Measurements from ENCODE around the gene PTPRC.
A peak's percentile ranks its signal among the peaks of the same experiment; 100 is the strongest.

PTPRC gene

DNA sequence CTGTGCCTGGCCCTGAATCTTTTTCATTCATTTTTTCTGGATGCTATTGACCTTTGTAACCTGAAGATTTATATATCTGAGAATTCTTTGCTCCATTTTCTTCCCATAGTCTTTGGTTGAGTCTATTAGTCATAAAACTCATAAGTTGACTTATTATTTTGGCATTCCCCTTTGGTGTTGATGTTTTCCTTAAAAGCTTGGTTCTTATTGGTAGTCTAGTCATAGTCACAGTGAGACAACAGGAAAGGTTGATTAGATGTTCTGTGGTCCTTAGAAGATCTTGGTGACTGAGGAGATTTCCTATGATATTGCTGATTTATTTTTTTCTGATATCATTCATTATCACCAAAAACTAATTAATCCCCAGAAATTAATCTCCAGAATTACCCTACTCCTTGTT, 86.2 kb downstream of the PTPRC start:
- Mint-ChIP-seq H3K27ac (peak overlapping the region; percentile 39), H3K36me3 (ENCODE audit: low read depth) (peaks cover 79% of the 10 kb centered on the region), H3K27me3 (no peaks in the 10 kb centered on the region), H3K4me1 (ENCODE audit: low read depth) (peaks cover 17% of the 10 kb centered on the region), H3K4me3 (no peak overlapping the region), H3K9me3 (no peaks in the 10 kb centered on the region)
- intact Hi-C loops (cut with micrococcal nuclease) = no loop called here

DNA sequence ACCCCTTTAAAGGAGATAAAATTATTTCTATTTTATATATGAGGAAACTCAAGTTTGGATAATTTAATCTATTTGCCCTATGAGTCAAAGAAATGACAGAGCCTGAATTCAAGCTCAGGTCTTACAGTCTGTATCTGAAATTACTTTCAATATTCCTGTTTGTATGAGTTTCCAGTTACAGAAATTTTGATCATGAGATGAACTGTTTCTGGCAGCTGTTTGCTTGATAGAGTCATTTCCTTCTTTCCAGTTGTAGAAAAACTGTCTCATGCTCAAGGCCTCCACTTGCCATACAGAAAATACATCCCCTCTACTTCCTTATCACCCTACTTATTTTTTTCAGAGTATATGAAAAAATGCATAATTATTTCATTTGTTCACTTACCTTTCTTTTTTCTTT, 87.6 kb downstream of the PTPRC start:
- Mint-ChIP-seq H3K4me3 (no peak overlapping the region), H3K27ac (peak overlapping the region; percentile 55), H3K27me3 (no peaks in the 10 kb centered on the region), H3K4me1 (ENCODE audit: low read depth) (peaks cover 17% of the 10 kb centered on the region), H3K9me3 (no peaks in the 10 kb centered on the region), H3K36me3 (ENCODE audit: low read depth) (peaks cover 82% of the 10 kb centered on the region)
- intact Hi-C loops (cut with micrococcal nuclease) = no loop called here

DNA sequence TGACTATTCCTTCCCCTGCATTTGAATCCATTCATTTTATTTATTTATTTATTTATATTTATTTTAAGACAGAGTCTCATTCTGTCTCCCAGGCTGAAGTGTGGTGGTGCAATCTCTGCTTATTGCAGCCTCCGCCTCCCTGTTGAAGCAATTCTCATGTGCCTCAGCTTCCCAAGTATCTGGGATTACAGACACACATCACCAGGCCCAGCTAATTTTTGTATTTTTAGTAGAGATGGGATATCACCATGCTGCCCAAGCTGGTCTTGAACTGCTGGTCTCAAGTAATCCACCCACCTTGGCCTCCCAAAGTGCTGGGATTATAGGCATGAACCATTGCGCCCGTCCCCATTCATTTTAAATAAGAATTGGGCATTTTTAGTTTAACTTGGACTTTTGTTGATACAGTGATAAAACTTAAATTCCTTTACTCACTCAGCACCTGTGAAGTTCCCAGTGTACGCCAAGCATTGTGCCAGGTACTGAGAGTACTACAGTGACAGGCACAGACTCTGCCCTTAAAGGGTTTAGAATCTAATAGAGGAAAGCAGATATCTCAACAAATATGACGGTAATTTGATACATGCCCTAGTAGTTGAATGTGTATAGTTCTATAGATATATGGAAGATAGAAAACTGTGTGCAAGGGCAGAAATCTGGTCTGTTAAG, 90.5 kb downstream of the PTPRC start:
- intact Hi-C loops (cut with micrococcal nuclease) = no loop called here
- Mint-ChIP-seq H3K27me3 (no peaks in the 10 kb centered on the region), H3K4me3 (no peak overlapping the region), H3K27ac (no peak overlapping the region), H3K9me3 (no peaks in the 10 kb centered on the region), H3K4me1 (ENCODE audit: low read depth) (peaks cover 15% of the 10 kb centered on the region), H3K36me3 (ENCODE audit: low read depth) (peaks cover 88% of the 10 kb centered on the region)

DNA sequence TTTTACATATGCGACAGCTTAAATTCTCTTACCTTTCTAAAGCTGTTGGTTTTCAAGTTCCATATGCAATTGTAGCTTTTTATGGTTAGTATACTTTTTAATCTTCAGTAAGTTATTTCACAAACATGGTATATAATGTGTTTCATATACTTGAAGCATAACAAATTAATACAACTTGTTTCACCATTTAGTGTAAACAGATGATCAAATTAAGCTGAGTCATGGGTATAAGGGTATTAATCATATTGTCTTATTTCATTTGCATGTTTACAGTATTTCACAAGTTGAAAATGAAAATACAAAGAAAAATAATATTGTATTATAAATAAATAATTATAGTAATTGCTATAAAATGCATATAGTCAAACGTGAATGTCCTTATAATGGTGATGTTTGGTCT, 92.1 kb downstream of the PTPRC start:
- intact Hi-C loops (cut with micrococcal nuclease) = loop anchor here (5.0 kb wide), 1 partner anchor 886 kb away; no protein-coding TSS in a partner anchor
- Mint-ChIP-seq H3K27me3 (no peaks in the 10 kb centered on the region), H3K36me3 (ENCODE audit: low read depth) (peaks cover 85% of the 10 kb centered on the region), H3K27ac (no peak overlapping the region), H3K4me3 (no peak overlapping the region), H3K4me1 (ENCODE audit: low read depth) (no peaks in the 10 kb centered on the region), H3K9me3 (no peaks in the 10 kb centered on the region)

DNA sequence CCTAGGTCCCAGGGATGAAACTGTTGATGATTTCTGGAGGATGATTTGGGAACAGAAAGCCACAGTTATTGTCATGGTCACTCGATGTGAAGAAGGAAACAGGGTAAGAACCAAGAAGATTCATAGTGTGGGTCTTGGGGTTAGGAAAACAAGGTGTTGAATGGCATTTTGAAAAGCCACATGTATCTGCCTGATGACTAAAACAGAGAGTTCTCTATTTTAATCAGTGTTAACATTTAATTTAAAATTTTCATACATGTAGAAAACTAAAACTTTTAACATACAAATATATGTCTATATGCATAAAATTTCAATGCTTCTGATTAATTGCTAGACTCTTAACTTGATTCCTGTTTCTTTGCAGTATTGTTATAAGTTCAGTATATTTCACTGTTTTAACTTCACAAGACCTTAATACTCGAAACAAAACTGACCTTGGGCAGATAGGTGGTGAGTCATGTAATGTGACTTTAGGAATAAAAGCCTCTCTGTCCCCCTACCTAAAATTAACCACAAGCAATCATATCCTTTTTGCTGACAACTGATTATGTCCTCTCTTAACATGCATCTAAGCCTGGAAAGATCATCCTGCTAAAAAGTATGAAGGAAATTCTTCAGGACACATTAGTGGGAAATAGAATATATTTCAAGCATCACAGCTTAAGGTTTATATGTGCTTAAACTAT, 95.6 kb downstream of the PTPRC start:
- no peak overlapping the region for H3K27ac Mint-ChIP-seq
- no peak overlapping the region for H3K4me3 Mint-ChIP-seq
- no peaks in the 10 kb centered on the region for H3K4me1 Mint-ChIP-seq (ENCODE audit: low read depth)

DNA sequence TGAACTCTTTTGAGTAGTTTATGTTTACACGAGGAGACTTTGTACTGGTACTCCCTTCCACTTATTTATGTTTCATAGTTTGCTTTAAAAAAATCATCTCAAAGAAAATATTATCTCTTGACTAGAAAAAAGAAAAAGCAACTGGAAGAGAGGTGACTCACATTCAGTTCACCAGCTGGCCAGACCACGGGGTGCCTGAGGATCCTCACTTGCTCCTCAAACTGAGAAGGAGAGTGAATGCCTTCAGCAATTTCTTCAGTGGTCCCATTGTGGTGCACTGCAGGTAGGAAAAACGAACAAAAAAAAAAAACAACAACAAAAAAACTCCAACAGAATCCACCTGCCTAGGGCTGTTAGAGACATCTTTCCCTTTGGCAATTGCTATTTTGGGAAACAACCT, 102.9 kb downstream of the PTPRC start:
- no peaks in the 10 kb centered on the region for H3K27me3 Mint-ChIP-seq
- H3K4me1 Mint-ChIP-seq (ENCODE audit: low read depth) = no peaks in the 10 kb centered on the region

More for the DNA sequence above, 95.6 kb downstream of the PTPRC start:
- Mint-ChIP-seq H3K36me3 (ENCODE audit: low read depth) (peaks cover 88% of the 10 kb centered on the region), H3K9me3 (no peaks in the 10 kb centered on the region), H3K27me3 (no peaks in the 10 kb centered on the region)
- intact Hi-C loops (cut with micrococcal nuclease) = loop anchor here (5.0 kb wide), 1 partner anchor 883 kb away; no protein-coding TSS in a partner anchor

DNA sequence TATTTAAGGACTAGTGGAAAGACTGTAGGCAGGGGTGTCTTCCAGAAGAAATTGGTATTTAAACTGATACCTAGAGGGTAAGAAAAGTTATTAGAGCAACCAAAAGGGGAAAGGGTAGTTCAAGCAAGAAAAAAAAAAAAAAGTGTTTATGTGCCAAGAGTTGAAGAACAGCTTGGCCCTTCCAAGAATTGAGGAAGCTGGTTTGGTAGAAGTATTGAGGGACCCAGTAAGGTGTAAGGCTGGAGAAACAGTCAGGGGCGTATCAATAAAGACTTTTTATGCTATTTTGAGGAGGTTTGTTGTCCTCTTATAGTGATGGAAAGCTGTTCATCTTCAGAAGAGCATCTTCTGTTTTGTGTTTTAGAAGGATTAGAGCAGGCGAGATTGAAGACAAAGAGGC, 108.3 kb downstream of the PTPRC start:
- Mint-ChIP-seq H3K36me3 (ENCODE audit: low read depth) (peaks cover 40% of the 10 kb centered on the region), H3K27me3 (no peaks in the 10 kb centered on the region), H3K4me1 (ENCODE audit: low read depth) (peaks cover 11% of the 10 kb centered on the region), H3K4me3 (no peak overlapping the region), H3K27ac (no peak overlapping the region), H3K9me3 (no peaks in the 10 kb centered on the region)
- intact Hi-C loops (cut with micrococcal nuclease) = no loop called here

More for the DNA sequence above, 102.9 kb downstream of the PTPRC start:
- intact Hi-C loops (cut with micrococcal nuclease) = no loop called here
- Mint-ChIP-seq H3K36me3 (ENCODE audit: low read depth) (peaks cover 68% of the 10 kb centered on the region), H3K4me3 (no peak overlapping the region), H3K9me3 (no peaks in the 10 kb centered on the region), H3K27ac (no peak overlapping the region)

DNA sequence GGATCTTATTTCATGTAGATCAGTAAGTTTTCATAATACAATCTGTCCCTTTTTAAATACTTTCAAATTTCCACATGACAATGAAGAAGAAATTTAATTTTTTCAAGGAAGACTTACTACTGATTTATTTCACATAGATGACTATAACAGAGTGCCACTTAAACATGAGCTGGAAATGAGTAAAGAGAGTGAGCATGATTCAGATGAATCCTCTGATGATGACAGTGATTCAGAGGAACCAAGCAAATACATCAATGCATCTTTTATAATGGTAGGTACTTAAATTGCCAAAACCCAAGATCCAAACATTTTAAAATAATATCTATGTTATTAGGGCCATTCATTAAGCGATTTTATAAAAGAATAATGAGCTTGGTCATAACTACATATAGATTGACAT, 110.4 kb downstream of the PTPRC start:
- no peak overlapping the region for H3K27ac Mint-ChIP-seq

DNA sequence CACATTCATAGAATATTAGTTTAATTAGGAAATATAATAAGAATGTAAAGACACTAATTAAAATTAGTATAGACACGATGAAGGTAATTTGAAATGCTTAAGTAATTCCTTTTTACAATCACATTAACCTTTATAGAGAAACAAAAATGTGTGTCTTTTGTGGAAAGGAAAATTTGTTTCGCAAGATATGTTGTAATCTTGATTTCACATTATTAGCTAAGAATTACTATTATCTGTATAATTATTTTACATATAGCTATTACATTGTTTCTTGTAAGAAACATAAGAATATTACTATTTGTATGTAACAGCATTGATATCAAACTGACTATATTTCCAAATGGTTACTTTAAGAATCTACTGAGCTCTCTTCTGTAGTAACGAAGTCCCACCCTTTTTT, 111.2 kb downstream of the PTPRC start:
- Mint-ChIP-seq H3K9me3 (no peaks in the 10 kb centered on the region), H3K27me3 (no peaks in the 10 kb centered on the region), H3K4me3 (no peak overlapping the region), H3K36me3 (ENCODE audit: low read depth) (peaks cover 51% of the 10 kb centered on the region), H3K4me1 (ENCODE audit: low read depth) (peaks cover 20% of the 10 kb centered on the region), H3K27ac (no peak overlapping the region)
- intact Hi-C loops (cut with micrococcal nuclease) = loop anchor here (5.0 kb wide), 1 partner anchor 38 kb away; no protein-coding TSS in a partner anchor

More for the DNA sequence above, 110.4 kb downstream of the PTPRC start:
- peaks cover 43% of the 10 kb centered on the region for H3K36me3 Mint-ChIP-seq (ENCODE audit: low read depth)
- peaks cover 13% of the 10 kb centered on the region for H3K4me1 Mint-ChIP-seq (ENCODE audit: low read depth)
- no peaks in the 10 kb centered on the region for H3K9me3 Mint-ChIP-seq
- intact Hi-C loops (cut with micrococcal nuclease) = no loop called here
- H3K27me3 Mint-ChIP-seq = no peaks in the 10 kb centered on the region
- H3K4me3 Mint-ChIP-seq = no peak overlapping the region

DNA sequence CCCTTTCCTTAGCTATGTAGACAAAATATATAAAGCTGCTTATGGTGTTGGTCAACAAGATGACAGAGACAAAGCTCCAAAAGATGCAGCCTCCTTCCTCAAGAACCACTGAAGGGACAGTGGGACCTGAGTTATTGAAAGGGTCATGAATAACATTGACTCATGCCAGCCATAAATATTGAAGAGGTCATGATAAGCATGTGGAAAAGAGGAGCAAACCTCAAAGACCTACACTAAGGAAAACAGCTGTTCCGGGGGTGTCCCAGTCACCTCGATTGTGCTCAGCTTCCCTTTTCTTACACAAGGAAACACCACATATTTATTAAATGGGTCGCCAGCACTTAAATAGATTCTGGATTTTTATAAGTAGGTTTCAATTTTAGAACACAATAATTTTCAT, 112.9 kb downstream of the PTPRC start:
- intact Hi-C loops (cut with micrococcal nuclease) = loop anchor here (5.0 kb wide), 1 partner anchor 39 kb away; no protein-coding TSS in a partner anchor
- H3K4me3 Mint-ChIP-seq = no peak overlapping the region
- peaks cover 65% of the 10 kb centered on the region for H3K36me3 Mint-ChIP-seq (ENCODE audit: low read depth)
- no peaks in the 10 kb centered on the region for H3K9me3 Mint-ChIP-seq
- H3K27me3 Mint-ChIP-seq = no peaks in the 10 kb centered on the region
- peaks cover 31% of the 10 kb centered on the region for H3K4me1 Mint-ChIP-seq (ENCODE audit: low read depth)
- H3K27ac Mint-ChIP-seq = peak overlapping the region; percentile 36

DNA sequence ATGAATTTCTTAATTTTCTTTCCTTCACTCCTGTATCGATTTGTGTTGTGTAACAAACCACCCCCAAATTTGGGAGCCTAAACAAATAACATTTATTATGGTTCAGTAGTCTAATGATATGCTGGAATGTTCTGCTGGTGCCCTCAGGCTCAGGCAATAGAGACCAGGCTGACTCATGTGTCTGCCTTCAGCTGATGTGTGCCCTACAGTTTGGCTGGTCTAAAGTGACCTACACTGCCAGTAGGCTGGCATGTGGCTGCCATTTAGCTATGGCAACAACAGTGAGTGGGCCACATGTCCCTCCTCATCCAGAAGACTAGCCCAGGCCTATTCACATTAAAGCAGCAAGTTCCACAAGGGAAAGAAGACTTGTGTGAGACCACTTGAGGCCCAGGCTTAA, 115.8 kb downstream of the PTPRC start:
- Mint-ChIP-seq H3K4me1 (ENCODE audit: low read depth) (peaks cover 31% of the 10 kb centered on the region), H3K27ac (peak overlapping the region; percentile 63), H3K9me3 (no peaks in the 10 kb centered on the region), H3K36me3 (ENCODE audit: low read depth) (peaks cover 65% of the 10 kb centered on the region), H3K4me3 (no peak overlapping the region), H3K27me3 (no peaks in the 10 kb centered on the region)
- intact Hi-C loops (cut with micrococcal nuclease) = loop anchor here (5.0 kb wide), 2 partner anchors 42 to 358 kb away; no protein-coding TSS in a partner anchor

DNA sequence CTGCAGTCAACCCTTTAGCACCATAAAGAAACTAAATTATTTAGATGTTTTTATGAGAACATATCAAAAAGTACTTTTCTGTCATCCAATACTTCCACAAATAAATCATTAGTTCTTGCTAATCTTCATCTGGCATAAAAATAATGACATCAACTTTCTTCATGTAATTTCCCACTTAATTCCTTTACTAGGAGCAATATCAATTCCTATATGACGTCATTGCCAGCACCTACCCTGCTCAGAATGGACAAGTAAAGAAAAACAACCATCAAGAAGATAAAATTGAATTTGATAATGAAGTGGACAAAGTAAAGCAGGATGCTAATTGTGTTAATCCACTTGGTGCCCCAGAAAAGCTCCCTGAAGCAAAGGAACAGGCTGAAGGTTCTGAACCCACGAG, 116.9 kb downstream of the PTPRC start:
- H3K9me3 Mint-ChIP-seq = no peaks in the 10 kb centered on the region
- no peak overlapping the region for H3K4me3 Mint-ChIP-seq
- no peaks in the 10 kb centered on the region for H3K27me3 Mint-ChIP-seq
- intact Hi-C loops (cut with micrococcal nuclease) = loop anchor here (5.0 kb wide), 1 partner anchor 357 kb away; no protein-coding TSS in a partner anchor
- H3K36me3 Mint-ChIP-seq (ENCODE audit: low read depth) = peaks cover 60% of the 10 kb centered on the region
- H3K4me1 Mint-ChIP-seq (ENCODE audit: low read depth) = peaks cover 29% of the 10 kb centered on the region
- H3K27ac Mint-ChIP-seq = no peak overlapping the region

DNA sequence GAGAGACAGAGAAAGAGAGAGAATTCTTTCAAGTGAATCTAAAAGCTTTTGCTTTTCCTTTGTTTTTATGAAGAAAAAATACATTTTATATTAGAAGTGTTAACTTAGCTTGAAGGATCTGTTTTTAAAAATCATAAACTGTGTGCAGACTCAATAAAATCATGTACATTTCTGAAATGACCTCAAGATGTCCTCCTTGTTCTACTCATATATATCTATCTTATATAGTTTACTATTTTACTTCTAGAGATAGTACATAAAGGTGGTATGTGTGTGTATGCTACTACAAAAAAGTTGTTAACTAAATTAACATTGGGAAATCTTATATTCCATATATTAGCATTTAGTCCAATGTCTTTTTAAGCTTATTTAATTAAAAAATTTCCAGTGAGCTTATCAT, 117.6 kb downstream of the PTPRC start:
- intact Hi-C loops (cut with micrococcal nuclease) = loop anchor here (5.0 kb wide), 1 partner anchor 356 kb away; no protein-coding TSS in a partner anchor
- H3K9me3 Mint-ChIP-seq = no peaks in the 10 kb centered on the region
- H3K4me3 Mint-ChIP-seq = no peak overlapping the region
- H3K27ac Mint-ChIP-seq = no peak overlapping the region
- H3K36me3 Mint-ChIP-seq (ENCODE audit: low read depth) = peaks cover 53% of the 10 kb centered on the region
- H3K27me3 Mint-ChIP-seq = no peaks in the 10 kb centered on the region
- peaks cover 22% of the 10 kb centered on the region for H3K4me1 Mint-ChIP-seq (ENCODE audit: low read depth)

DNA sequence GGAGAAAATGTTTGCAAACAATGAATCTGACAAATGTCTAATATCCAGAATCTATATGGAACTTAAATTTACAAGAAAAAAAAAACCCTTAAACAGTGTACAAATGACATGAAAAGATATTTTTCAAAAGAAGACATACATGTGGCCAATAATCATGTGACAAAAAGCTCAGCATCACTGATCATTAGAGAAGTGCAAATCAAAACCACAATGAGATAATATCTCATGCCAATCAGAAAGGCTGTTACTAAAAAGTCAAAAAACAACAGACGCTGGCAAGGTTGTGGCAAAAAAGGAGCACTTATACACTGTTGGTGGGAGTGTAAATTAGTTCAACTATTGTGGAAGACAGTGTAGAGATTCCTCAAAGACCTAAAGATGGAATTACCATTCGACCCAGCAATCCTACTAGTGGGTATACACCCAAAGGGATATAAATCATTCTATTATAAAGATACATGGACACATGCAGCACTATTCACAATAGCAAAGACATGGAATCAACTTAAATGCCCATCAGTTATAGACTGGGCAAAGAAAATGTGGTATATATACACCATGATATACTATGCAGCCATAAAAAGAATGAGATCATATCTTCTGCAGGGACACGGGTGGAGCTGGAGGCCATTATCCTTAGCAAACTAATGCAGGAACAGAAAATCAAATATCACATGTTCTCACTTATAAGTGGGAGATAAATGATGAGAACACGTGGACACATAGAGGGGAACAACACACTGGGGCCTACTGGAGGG, 123.2 kb downstream of the PTPRC start:
- Mint-ChIP-seq H3K4me3 (no peak overlapping the region), H3K4me1 (ENCODE audit: low read depth) (peaks cover 12% of the 10 kb centered on the region), H3K27me3 (no peaks in the 10 kb centered on the region), H3K9me3 (no peaks in the 10 kb centered on the region), H3K36me3 (ENCODE audit: low read depth) (peaks cover 6% of the 10 kb centered on the region), H3K27ac (no peak overlapping the region)
- intact Hi-C loops (cut with micrococcal nuclease) = no loop called here
